Gastrocnemius medialis (tissue), 4 donors: ENCODE measurements around the gene MAGI1.

Experiments used
- CTCF ChIP-seq, 5 experiments: fragments of 450-650 bp in 3 of 5; fragments of 200-600 bp in 2 of 5; sonication (generic) in 2 of 5; IDR thresholded peaks in 4 of 5; conservative IDR thresholded peaks in 1 of 5; 1 replicate in 4 of 5; 2 replicates in 1 of 5; pipeline ENCODE4 v1.5.1; 2016 to 2019; ENCODE audit warnings: antibody characterized with exemption in 5 of 5, mild to moderate bottlenecking in 3 of 5, moderate library complexity in 3 of 5
- POLR2A ChIP-seq, 2 donors: fragments of 450-650 bp; IDR thresholded peaks; one replicate each; pipeline ENCODE4 v1.6.1; 2017; ENCODE audit warnings: antibody characterized with exemption in 2 of 2, mild to moderate bottlenecking in 2 of 2, moderate library complexity in 2 of 2

GRCh38 chr3:65377637-65378036 is 661.1 kb downstream of the MAGI1 start:
- TF ChIP-seq CTCF (IDR thresholded peaks at IDR 0.05 in 4 of 5, conservative IDR thresholded peaks at IDR 0.05 in 1 of 5) (no peak), POLR2A (IDR thresholded peaks at IDR 0.05) (no peak)
